Small intestine (tissue), 7 donors: ENCODE results near the gene KRT35. TPM values are rescaled to one million over a fixed set of nuclear protein-coding genes. Genes with fewer than 3 reads are reported as not detected.
"Not testable (repeated sequence)": the region's sequence is repeated elsewhere in the genome, so short reads cannot be mapped to it uniquely, and the experiment has no call there.

Experiments
- DNase-seq, 2 donors: peaks; one replicate each; pipeline versions ENCODE4 v3.0.0 to v3.0.0-alpha.2; 2013
- FAIRE-seq: peaks from 2 replicates; lab custom pipeline; 2012; peaks lifted over from hg19 to GRCh38; lab: Jason Lieb, UNC
- H3K27ac ChIP-seq, 3 donors: one replicate each; pipeline ENCODE4 v1.5.1; 2013; ENCODE audit warnings: low read length in 2 of 3, mild to moderate bottlenecking in 2 of 3, control low read depth in 1 of 3, inconsistent platforms in 1 of 3, low read depth in 1 of 3, moderate library complexity in 1 of 3
- H3K27me3 ChIP-seq, 3 donors: one replicate each; pipeline ENCODE4 v1.6.1; 2013; ENCODE audit warnings: low read length in 3 of 3, inconsistent platforms in 1 of 3; ENCODE audit not compliant: control insufficient read depth in 3 of 3, insufficient read depth in 3 of 3
- H3K36me3 ChIP-seq, 3 donors: one replicate each; pipeline ENCODE4 v1.6.1; 2013; ENCODE audit warnings: low read length in 3 of 3, inconsistent platforms in 1 of 3, low read depth in 1 of 3, mild to moderate bottlenecking in 1 of 3, moderate library complexity in 1 of 3; ENCODE audit not compliant: control insufficient read depth in 3 of 3, insufficient read depth in 2 of 3
- H3K4me1 ChIP-seq, 3 donors: one replicate each; pipeline ENCODE4 v1.6.1; 2013; ENCODE audit warnings: low read length in 2 of 3, inconsistent platforms in 1 of 3, low read depth in 1 of 3, mild to moderate bottlenecking in 1 of 3, moderate library complexity in 1 of 3; ENCODE audit not compliant: control insufficient read depth in 3 of 3, insufficient read depth in 2 of 3
- H3K4me3 ChIP-seq, 3 donors: one replicate each; pipeline ENCODE4 v1.5.1; 2013; ENCODE audit warnings: low read length in 3 of 3, control low read depth in 1 of 3, inconsistent platforms in 1 of 3, low read depth in 1 of 3, mild to moderate bottlenecking in 1 of 3, moderate library complexity in 1 of 3
- H3K9me3 ChIP-seq, 2 donors: one replicate each; pipeline ENCODE4 v1.6.1; 2013; ENCODE audit warnings: low read depth in 1 of 2, low read length in 1 of 2; ENCODE audit not compliant: control insufficient read depth in 2 of 2, insufficient read depth in 1 of 2
- WGBS, 3 donors: extraction: QIAGEN DNeasy Blood & Tissue Kit; methylation state at CpG; one replicate each; pipeline ENCODE4 v1.1.7; 2013; 5-methylcytosine and 5-hydroxymethylcytosine counted together
- polyA plus RNA-seq, 4 donors: library from polyadenylated mRNA; stranded (reverse) in 3 of 4; unstranded in 1 of 4; fragments of 200-250 nt in 3 of 4; fragments of 120-200 nt in 1 of 4; gene quantifications; one replicate each; pipeline versions ENCODE4 v1.2.1 to v1.2.3, GENCODE V29; 2013
- donor health status: healthy with polysubstance abuse.
- donor health status: control.
- donor health status: control.
- donor health status: Bipolar disorder and iron deficiency.
- donor health status: healthy.

The KRT35 gene
- polyA plus RNA-seq, 4 donors: not detected

DNA sequence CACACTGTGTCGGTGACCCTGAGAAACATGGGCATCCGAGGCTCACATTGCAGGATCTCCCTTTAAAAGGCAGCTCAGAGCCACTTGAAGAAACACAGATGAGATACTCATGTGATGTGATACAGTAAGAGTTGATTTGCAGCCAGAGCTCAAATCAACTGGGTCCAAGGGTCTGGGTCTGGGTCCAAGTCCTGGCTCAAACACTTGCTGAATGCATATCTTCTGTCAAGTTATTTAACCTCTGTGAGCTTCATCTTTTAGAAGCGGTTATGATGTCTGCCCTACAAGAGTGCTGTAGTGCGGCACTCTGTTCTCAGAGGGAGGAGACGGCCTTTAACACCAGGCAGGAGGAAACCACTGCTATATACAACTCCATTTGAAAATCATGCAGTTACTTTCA is 46.5 kb downstream of the KRT35 start:
- no peak overlapping the region for H3K4me3 ChIP-seq
- no peak for FAIRE-seq
- WGBS, 3 donors: 18 to 35% (median 35%) methylated on average over 5 of the region's 5 CpGs
- H3K4me1 ChIP-seq: no peaks in the 10 kb centered on the region
- H3K36me3 ChIP-seq: no peaks in the 10 kb centered on the region
- H3K27ac ChIP-seq: no peak overlapping the region
- H3K27me3 ChIP-seq: peaks cover 0 to 8% (median 2%) of the 10 kb centered on the region in 3 donors
- DNase-seq: peak; percentile 5 to 32
- H3K9me3 ChIP-seq: no peaks in the 10 kb centered on the region

DNA sequence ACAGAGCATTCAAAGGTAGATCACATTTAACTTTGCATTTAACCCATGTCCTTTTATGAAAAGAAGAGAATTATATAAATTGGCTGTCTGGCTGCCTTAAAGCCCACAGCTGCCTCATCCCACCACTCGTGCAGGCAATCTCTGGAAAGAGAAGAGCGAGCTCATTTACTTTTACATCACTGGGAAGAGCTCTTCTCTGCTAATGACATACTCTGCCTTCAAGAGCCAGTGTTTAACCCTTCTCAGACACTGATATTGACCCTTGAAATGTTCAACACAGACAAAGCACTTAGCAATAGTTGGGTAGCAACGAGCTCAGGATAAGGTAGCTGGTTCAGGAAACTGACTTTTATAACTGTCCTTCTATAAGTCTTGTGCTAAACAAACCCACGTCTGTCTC is 46.9 kb downstream of the KRT35 start:
- Histone ChIP-seq H3K4me3 (no peak overlapping the region), H3K27ac (no peak overlapping the region), H3K4me1 (no peaks in the 10 kb centered on the region), H3K27me3 (peaks cover 0 to 8% (median 2%) of the 10 kb centered on the region in 3 donors), H3K36me3 (no peaks in the 10 kb centered on the region), H3K9me3 (no peaks in the 10 kb centered on the region)
- FAIRE-seq: no peak
- DNase-seq: peak in 1 of 2 donors; percentile 10
- 40 to 45% (median 40%) methylated on average over 4 of the region's 4 CpGs for WGBS, 3 donors

DNA sequence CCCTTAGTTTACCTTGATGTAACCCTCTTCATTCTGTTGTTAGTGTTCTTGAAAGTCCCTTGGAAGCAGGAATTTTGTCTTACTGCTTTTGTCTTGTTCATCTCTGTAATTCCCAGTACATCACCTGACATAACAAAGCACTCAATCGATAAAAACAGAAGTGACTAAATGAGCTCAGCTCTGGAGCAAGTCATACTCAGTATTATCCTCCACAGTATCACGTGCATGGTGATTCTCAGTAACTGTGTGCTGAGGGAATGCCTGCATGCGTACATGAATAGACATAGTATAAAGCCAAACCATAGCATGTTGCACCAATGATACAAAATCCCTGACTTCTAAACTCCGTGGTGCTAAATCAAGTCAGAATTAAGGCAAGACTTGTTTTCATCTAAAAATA is 47.4 kb downstream of the KRT35 start:
- Histone ChIP-seq H3K36me3 (no peaks in the 10 kb centered on the region), H3K9me3 (no peaks in the 10 kb centered on the region), H3K27ac (no peak overlapping the region), H3K4me1 (no peaks in the 10 kb centered on the region), H3K27me3 (peaks cover 0 to 8% (median 4%) of the 10 kb centered on the region in 3 donors), H3K4me3 (no peak overlapping the region)
- WGBS, 3 donors: 56 to 65% (median 56%) methylated on average over 4 of the region's 4 CpGs
- no peak for DNase-seq
- FAIRE-seq: no peak

DNA sequence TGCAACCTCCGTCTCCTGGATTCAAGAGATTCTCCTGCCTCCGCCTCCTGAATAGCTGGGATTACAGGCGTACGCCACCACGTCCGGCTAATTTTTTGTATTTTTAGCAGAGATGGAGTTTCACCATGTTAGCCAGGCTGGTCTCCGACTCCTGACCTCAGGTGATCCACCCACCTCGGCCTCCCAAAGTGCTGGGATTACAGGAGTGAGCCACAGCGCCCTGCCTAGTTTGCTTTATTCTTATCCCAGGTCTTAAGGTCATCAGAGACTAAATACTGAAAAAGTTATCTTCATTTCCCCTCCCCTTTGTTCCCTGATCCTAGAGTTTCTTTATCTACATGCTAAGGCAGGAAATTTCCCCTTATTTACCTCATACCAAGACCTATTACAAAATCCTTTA is 50.6 kb downstream of the KRT35 start:
- H3K27me3 ChIP-seq: peaks cover 0 to 11% (median 4%) of the 10 kb centered on the region in 3 donors
- FAIRE-seq, H3K4me1 ChIP-seq, H3K9me3 ChIP-seq, H3K4me3 ChIP-seq, DNase-seq, H3K27ac ChIP-seq, H3K36me3 ChIP-seq: not testable (repeated sequence)
- WGBS, 3 donors: 73 to 78% (median 76%) methylated on average over 9 of the region's 9 CpGs

DNA sequence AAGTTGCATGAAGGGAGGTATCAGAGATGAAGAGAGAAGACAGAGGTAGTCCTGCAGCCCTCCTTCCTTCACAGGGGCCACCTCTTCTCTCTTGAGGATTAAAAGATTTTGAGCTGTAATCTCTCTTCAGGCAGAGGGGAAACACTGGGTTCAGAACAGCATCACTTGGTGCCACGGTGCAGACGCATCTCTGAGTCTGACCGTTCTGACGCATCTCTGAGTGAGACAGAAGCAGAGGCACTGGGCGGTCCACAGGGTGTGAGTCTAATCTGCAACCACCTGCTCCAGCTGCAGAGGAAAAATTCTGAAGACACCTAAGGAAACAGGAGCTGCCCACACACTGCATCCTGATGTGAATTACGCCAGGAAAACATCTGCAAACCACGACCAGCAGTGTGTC is 51.3 kb downstream of the KRT35 start:
- no peaks in the 10 kb centered on the region for H3K9me3 ChIP-seq
- FAIRE-seq (no peak), DNase-seq (no peak)
- H3K4me3 ChIP-seq: no peak overlapping the region
- H3K27me3 ChIP-seq: peaks cover 0 to 8% (median 4%) of the 10 kb centered on the region in 3 donors
- H3K4me1 ChIP-seq: no peaks in the 10 kb centered on the region
- H3K27ac ChIP-seq: no peak overlapping the region
- H3K36me3 ChIP-seq: no peaks in the 10 kb centered on the region
- 71 to 74% (median 71%) methylated on average over 7 of the region's 7 CpGs for WGBS, 3 donors

DNA sequence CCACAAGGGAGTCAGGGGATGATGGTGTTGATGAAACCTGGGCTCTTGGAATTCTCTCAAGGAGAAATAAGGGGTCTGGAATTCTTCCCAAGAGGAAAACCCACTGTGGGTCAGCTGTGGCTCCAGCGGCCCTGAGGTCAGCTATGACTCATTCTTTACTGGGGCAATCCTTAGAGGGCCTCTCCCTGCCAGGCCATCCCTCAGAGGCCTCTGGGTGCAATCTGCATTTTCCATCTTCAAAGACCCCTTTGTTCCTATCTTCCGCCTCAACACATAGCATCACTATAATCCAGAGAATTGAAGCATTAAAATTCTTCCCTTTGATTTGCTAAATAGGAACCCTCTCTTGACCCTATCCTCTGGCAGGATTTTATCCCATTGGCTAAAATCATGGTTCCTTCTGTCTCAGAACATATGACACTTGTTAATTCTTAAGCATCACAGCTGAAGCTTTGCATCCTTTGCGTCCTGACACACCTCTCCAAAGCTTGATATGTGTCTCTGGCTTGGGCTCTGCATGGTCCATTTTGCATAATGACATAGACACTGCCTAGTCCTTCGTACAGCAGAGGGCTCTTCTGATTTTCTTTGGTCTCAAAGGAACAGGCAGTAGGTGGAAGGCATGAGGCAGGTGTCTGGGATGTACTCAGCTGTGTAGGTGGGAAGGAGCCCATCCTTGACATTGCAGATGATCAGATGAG is 52.2 kb downstream of the KRT35 start:
- no peaks in the 10 kb centered on the region for H3K36me3 ChIP-seq
- no peak overlapping the region for H3K27ac ChIP-seq
- DNase-seq: no peak
- WGBS, 3 donors: 65 to 69% (median 67%) methylated on average over 4 of the region's 4 CpGs
- H3K9me3 ChIP-seq: no peaks in the 10 kb centered on the region
- no peak overlapping the region for H3K4me3 ChIP-seq
- H3K27me3 ChIP-seq: peaks cover 0 to 8% (median 4%) of the 10 kb centered on the region in 3 donors
- FAIRE-seq: no peak
- H3K4me1 ChIP-seq: no peaks in the 10 kb centered on the region

Other genes starting within 250 kb of the KRT35 start
- not detected for gene KRTAP9-3, start 248.7 kb downstream of the KRT35 start, polyA plus RNA-seq
- not detected for gene KRTAP9-8, start 243.2 kb downstream of the KRT35 start, polyA plus RNA-seq
- not detected for gene KRTAP9-4, start 231.5 kb downstream of the KRT35 start, polyA plus RNA-seq
- not detected for gene KRTAP9-9, start 225.8 kb downstream of the KRT35 start, polyA plus RNA-seq
- gene KRTAP9-6, start 215.8 kb downstream of the KRT35 start, polyA plus RNA-seq: not detected
- gene KRTAP9-7, start 205.5 kb downstream of the KRT35 start, polyA plus RNA-seq: not detected
- not detected for gene KRTAP29-1, start 178.3 kb downstream of the KRT35 start, polyA plus RNA-seq
- gene KRTAP16-1, start 171.8 kb downstream of the KRT35 start, polyA plus RNA-seq: not detected
- gene KRTAP17-1, start 165.4 kb downstream of the KRT35 start, polyA plus RNA-seq: not detected
- gene KRT33A, start 130.3 kb downstream of the KRT35 start, polyA plus RNA-seq: not detected
- not detected for gene KRT33B, start 111.3 kb downstream of the KRT35 start, polyA plus RNA-seq
- not detected for gene KRT34, start 98.8 kb downstream of the KRT35 start, polyA plus RNA-seq
- not detected for gene KRT31, start 83.5 kb downstream of the KRT35 start, polyA plus RNA-seq
- not detected for gene KRT37, start 56.6 kb downstream of the KRT35 start, polyA plus RNA-seq
- not detected for gene KRT38, start 40.2 kb downstream of the KRT35 start, polyA plus RNA-seq
- not detected for gene KRT32, start 13.8 kb downstream of the KRT35 start, polyA plus RNA-seq
- gene KRT36, start 8.8 kb upstream of the KRT35 start, polyA plus RNA-seq: under 1 TPM in 1 of 4 donors, not detected in 3; 0.04 TPM
- gene KRT13, start 24.5 kb upstream of the KRT35 start, polyA plus RNA-seq: 10 to 100 TPM in 3 of 4 donors, under 1 TPM in 1; 0.37 to 37.6 (median 18.2) TPM
- 10 to 100 TPM in 2 of 4 donors, 1 to 10 TPM in 1, under 1 TPM in 1; 0.62 to 18.9 (median 6.6) TPM for gene KRT15, start 37.7 kb upstream of the KRT35 start, polyA plus RNA-seq
- 1,000 to 10,000 TPM in 3 of 4 donors, 10 to 100 TPM in 1; 83.2 to 1,607 (median 1,272) TPM for gene KRT19, start 47.2 kb upstream of the KRT35 start, polyA plus RNA-seq
- gene KRT9, start 90.9 kb upstream of the KRT35 start, polyA plus RNA-seq: under 1 TPM in 1 of 4 donors, not detected in 3; 0.15 TPM
- gene KRT14, start 105.7 kb upstream of the KRT35 start, polyA plus RNA-seq: 1 to 10 TPM in 2 of 4 donors, under 1 TPM in 1, not detected in 1; 0.33 to 2.2 (median 1.1) TPM
- under 1 TPM in 1 of 4 donors, not detected in 3; 0.25 TPM for gene KRT16, start 131.6 kb upstream of the KRT35 start, polyA plus RNA-seq
- gene KRT17, start 143.4 kb upstream of the KRT35 start, polyA plus RNA-seq: 1 to 10 TPM in 2 of 4 donors, under 1 TPM in 1, not detected in 1; 0.65 to 2.4 (median 1.8) TPM
- gene EIF1, start 207.7 kb upstream of the KRT35 start, polyA plus RNA-seq: 100 to 1,000 TPM; 328 to 770 (median 618) TPM
- 1 to 10 TPM in 1 of 4 donors, not detected in 3; 1.9 TPM for gene GAST, start 231.2 kb upstream of the KRT35 start, polyA plus RNA-seq